Tibial nerve (tissue), 4 donors: Measurements from ENCODE around the gene SERP1.

Experiments used
- EP300 ChIP-seq, 2 donors: sonication (generic); formaldehyde crosslinking; IDR thresholded peaks; one replicate each; pipeline ENCODE4 v1.6.1; 2017; ENCODE audit warnings: antibody characterized with exemption in 2 of 2, mild to moderate bottlenecking in 1 of 2
- POLR2A ChIP-seq, 2 donors: fragments of 450-650 bp; IDR thresholded peaks; one replicate each; pipeline ENCODE4 v1.6.1; 2017; ENCODE audit warnings: antibody characterized with exemption in 2 of 2, mild to moderate bottlenecking in 2 of 2, moderate library complexity in 2 of 2
- TF ChIP-seq, protein P1 (sequence below), 5 experiments: fragments of 200-600 bp in 3 of 5; fragments of 450-650 bp in 2 of 5; sonication (generic) in 3 of 5; IDR thresholded peaks; one replicate each; pipeline ENCODE4 v1.5.1; 2016 to 2019; ENCODE audit warnings: antibody characterized with exemption in 5 of 5, mild to moderate bottlenecking in 3 of 5, moderate library complexity in 2 of 5

DNA sequence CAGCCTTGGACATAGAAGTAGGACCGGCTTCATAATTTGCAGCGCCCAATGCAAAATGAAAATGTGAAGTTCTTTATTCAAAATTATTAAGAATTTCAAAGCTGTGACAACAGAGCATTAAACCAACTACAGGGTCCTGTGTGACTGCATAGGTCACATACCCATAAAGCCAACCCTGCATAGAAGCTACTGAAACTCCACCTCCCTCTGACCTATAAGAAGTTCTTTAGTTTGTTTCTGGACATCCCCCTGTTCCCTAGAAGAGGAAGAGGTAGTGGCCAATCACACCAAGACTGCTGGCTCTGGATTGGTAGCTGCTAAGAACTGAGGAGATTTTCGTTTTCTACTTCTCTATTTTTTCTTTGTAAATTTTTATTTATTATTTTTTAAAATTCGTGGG lies 47.9 kb upstream of the SERP1 start:
- TF ChIP-seq, protein P1, sequence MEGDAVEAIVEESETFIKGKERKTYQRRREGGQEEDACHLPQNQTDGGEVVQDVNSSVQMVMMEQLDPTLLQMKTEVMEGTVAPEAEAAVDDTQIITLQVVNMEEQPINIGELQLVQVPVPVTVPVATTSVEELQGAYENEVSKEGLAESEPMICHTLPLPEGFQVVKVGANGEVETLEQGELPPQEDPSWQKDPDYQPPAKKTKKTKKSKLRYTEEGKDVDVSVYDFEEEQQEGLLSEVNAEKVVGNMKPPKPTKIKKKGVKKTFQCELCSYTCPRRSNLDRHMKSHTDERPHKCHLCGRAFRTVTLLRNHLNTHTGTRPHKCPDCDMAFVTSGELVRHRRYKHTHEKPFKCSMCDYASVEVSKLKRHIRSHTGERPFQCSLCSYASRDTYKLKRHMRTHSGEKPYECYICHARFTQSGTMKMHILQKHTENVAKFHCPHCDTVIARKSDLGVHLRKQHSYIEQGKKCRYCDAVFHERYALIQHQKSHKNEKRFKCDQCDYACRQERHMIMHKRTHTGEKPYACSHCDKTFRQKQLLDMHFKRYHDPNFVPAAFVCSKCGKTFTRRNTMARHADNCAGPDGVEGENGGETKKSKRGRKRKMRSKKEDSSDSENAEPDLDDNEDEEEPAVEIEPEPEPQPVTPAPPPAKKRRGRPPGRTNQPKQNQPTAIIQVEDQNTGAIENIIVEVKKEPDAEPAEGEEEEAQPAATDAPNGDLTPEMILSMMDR (IDR thresholded peaks at IDR 0.05) = no peak
- TF ChIP-seq POLR2A (IDR thresholded peaks at IDR 0.05) = no peak
- TF ChIP-seq EP300 (IDR thresholded peaks at IDR 0.05) = no peak
